Measurements from ENCODE around the gene H6PD. TPM values are rescaled to one million over a fixed set of nuclear protein-coding genes. Genes with fewer than 3 reads are reported as not detected.

Gene H6PD
- total RNA-seq, 1 experiment from 2014 or later = 16.7 TPM

DNA sequence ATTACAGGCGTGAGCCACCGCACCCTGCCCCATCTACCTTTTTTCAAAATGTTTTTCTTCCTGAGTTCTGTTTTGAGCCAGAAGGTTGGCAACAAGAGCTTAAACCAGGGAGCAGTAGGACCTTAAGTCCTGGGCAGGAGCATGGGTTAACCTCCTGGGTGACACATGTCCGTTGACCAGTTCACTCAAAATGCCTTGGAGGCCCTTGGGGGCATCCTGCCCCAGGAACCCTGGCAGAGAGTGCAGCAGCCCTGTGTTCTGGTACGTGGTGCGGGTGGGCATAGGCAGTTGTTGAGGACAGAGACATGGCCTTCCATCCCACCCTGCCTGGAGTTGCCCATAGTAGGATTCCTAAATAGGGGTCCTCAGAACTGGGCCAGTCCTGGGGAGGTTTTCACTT, 11.6 kb downstream of the H6PD start:
- no peak overlapping the region for H3K4me3 ChIP-seq
- no peak for DNase-seq
- H3K27me3 ChIP-seq = no peaks in the 10 kb centered on the region
- H3K9me3 ChIP-seq = no peaks in the 10 kb centered on the region
- no peaks in the 10 kb centered on the region; the same call in 1 of the 2 replicates for H3K36me3 ChIP-seq

DNA sequence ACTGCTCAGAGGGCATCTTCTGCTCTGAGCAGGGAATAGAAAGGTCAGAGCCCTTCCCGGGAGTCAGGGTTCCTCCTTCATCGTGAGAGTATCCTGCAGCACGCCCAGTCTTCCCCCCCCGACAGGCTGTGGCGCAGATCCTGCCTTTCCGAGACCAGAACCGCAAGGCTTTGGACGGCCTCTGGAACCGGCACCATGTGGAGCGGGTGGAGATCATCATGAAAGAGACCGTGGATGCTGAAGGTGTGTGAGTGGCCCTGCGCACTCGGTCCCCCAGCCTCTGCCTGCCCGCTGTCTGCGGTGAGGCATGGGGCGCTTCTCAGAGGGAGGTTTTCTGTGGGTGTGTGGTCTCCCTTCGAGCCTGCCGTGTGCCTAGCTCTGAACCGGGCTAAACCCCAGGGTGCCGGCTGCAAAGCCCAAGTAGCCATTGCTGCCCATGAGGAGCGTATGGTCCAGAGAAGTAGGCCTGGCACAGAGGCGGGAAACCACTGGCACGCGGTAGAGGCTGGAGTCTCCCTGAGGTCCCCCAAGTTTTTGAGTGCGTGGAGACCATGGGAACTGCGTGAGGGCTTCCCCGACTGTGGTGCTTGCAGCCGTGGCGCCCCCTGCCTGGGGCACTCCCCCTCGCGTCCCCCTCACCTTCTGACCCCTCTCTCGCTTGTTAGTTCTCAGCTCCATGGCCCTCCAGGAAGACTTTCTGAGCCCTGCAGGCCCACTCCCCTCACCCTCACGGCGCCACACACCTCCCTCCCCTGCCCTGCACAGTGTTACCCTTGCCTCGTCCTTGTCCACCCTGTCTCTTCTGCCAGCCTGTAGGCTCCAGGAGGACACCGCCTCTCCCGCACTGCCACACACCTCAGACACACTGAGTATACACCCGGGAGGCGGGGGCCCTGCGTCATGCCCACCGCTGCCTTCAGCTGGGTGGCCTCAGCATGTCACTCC, 12.5 kb downstream of the H6PD start:
- Histone ChIP-seq H3K36me3 (no peaks in the 10 kb centered on the region; the same call in 1 of the 2 replicates), H3K9me3 (no peaks in the 10 kb centered on the region), H3K27me3 (no peaks in the 10 kb centered on the region), H3K4me3 (no peak overlapping the region)
- DNase-seq = no peak

GRCh38 chr1:9247894-9248293, 13.3 kb downstream of the H6PD start:
- no peaks in the 10 kb centered on the region for H3K27me3 ChIP-seq
- H3K4me3 ChIP-seq = no peak overlapping the region
- H3K9me3 ChIP-seq = no peaks in the 10 kb centered on the region
- DNase-seq = no peak
- H3K36me3 ChIP-seq = no peaks in the 10 kb centered on the region; the same call in 1 of the 2 replicates

GRCh38 chr1:9248341-9249262, 14.0 kb downstream of the H6PD start:
- Histone ChIP-seq H3K4me3 (no peak overlapping the region), H3K27me3 (no peaks in the 10 kb centered on the region), H3K9me3 (no peaks in the 10 kb centered on the region), H3K36me3 (no peaks in the 10 kb centered on the region; the same call in 1 of the 2 replicates)
- no peak for DNase-seq

- Histone ChIP-seq H3K27me3 (no peaks in the 10 kb centered on the region), H3K4me3 (no peak overlapping the region), H3K36me3 (no peaks in the 10 kb centered on the region; the same call in 1 of the 2 replicates), H3K9me3 (no peaks in the 10 kb centered on the region)
- no peak for DNase-seq
Observed at GRCh38 chr1:9249263-9249533, 14.6 kb downstream of the H6PD start.

DNA sequence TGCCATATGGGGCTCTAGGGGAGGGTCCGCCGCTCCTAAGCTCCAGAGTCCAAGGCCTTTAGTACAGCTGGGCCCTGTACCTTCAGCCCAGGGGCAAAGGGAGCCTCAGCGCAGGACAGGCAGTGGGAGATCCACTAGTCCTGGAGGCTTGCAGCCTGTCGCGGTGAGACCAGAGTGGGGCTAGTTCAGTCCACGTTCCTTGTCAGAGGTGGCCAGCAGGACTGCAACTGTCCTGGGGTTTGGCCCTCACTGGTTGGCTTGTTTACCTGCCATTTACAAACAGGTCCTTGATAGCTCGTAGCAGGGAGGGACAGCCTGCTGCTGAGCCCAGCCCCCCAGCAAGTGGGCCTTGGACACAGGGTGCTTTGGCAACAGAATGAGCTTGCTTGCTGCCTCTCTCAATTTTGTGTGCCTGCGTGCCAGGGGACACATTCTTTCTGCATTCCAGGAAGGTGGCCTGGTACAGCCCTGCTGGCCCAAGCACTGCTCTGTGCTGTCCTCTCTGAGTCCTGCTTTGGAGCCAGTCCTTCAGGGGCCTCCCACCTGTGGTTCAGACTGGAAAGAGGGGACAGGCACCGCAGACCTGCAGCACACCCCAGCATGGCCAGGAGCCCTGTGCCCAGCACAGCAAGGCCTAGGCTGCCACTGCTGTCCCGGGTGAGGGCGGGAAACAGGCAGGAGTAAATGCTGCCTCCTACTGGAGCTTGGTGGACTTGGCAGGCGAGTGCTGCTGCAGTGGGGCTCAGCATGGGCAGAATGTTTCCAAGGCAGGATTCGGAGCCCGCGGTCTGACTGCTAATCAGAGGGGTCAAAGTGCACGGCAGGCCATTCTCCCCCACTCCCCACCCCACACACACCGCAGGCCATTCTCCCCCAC, 15.2 kb downstream of the H6PD start:
- no peaks in the 10 kb centered on the region for H3K27me3 ChIP-seq
- H3K36me3 ChIP-seq = no peaks in the 10 kb centered on the region
- DNase-seq = no peak
- no peak overlapping the region for H3K4me3 ChIP-seq
- no peaks in the 10 kb centered on the region for H3K9me3 ChIP-seq

- Histone ChIP-seq H3K27me3 (no peaks in the 10 kb centered on the region), H3K4me3 (no peak overlapping the region), H3K36me3 (no peaks in the 10 kb centered on the region), H3K9me3 (no peaks in the 10 kb centered on the region)
- DNase-seq = no peak
Observed at GRCh38 chr1:9250411-9251381, 16.1 kb downstream of the H6PD start.

DNA sequence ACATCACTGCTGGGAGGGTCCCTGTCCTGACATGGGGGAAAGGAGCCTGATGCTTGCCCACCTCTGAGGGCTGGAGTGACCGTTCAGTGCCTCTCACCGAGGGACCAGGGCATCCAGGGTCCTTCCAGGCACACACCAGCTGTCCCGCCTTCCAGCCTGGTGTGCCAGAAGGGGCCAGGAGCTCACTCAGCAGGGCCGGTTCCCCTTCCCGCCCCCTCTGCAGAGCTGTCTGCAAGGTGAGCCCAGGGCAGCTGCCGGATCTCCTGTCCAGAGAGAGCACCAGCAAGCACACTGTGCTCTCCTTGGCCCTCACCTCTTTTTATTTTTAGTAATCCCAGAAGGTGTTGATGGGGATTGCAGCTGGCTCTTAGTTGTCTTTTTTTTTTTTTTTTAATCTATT, 16.9 kb downstream of the H6PD start:
- no peak for DNase-seq
- Histone ChIP-seq H3K36me3 (no peaks in the 10 kb centered on the region), H3K9me3 (no peaks in the 10 kb centered on the region), H3K4me3 (no peak overlapping the region), H3K27me3 (no peaks in the 10 kb centered on the region)

- H3K4me3 ChIP-seq = no peak overlapping the region
- DNase-seq = no peak
Observed at GRCh38 chr1:9253004-9253403, 18.4 kb downstream of the H6PD start.

GRCh38 chr1:9253453-9254105, 19.0 kb downstream of the H6PD start:
- Histone ChIP-seq H3K36me3 (no peaks in the 10 kb centered on the region), H3K4me3 (no peak overlapping the region), H3K9me3 (no peaks in the 10 kb centered on the region; the same call in 1 of the 2 replicates), H3K27me3 (no peaks in the 10 kb centered on the region)
- no peak for DNase-seq

More at GRCh38 chr1:9253004-9253403, 18.4 kb downstream of the H6PD start:
- H3K27me3 ChIP-seq = no peaks in the 10 kb centered on the region
- H3K9me3 ChIP-seq = no peaks in the 10 kb centered on the region
- no peaks in the 10 kb centered on the region for H3K36me3 ChIP-seq

GRCh38 chr1:9256332-9256731, 21.8 kb downstream of the H6PD start:
- Histone ChIP-seq H3K27me3 (no peaks in the 10 kb centered on the region), H3K9me3 (no peaks in the 10 kb centered on the region; the same call in 1 of the 2 replicates), H3K36me3 (no peaks in the 10 kb centered on the region), H3K4me3 (no peak overlapping the region)
- DNase-seq = no peak

DNA sequence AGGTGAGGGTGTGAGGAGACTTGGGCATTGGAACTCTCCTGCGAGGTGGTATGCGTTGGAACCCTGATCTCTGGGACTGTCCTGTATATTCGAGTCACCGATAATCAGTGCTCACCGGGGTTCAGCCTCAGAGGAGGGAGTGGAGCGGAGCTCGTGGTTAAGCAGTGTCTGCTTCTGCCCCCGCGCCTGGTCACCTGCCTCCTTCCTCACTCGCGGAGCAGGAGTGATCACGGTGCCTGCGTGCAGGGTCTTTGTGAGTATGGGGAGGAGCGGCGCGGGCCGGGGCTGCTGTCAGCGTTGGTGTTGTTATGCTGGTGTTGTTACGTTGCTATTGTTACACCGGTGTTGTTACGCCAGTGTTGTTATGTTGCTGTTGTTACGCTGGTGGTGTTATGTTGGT, 23.3 kb downstream of the H6PD start:
- Histone ChIP-seq H3K4me3 (no peak overlapping the region), H3K27me3 (no peaks in the 10 kb centered on the region), H3K36me3 (no peaks in the 10 kb centered on the region), H3K9me3 (no peaks in the 10 kb centered on the region; the same call in 1 of the 2 replicates)
- no peak for DNase-seq

DNA sequence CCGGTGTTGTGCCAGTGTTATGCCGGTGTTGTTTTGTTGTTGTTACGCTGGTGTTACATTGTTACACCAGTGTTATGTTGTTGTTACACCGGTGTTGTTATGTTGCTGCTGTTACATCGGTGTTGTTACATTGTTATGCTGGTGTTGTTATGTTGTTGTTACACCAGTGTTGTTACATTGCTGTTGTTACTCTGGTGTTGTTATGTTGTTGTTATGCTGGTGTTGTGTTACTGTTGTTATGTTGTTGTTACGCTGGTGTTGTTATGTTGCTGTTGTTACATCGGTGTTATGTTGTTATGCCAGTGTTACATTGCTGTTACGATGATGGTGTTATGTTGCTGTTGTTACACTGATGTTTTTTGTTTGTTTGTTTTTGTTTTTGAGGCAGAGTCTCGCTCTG, 24.1 kb downstream of the H6PD start:
- H3K9me3 ChIP-seq = no peaks in the 10 kb centered on the region; the same call in 1 of the 2 replicates
- H3K27me3 ChIP-seq = no peaks in the 10 kb centered on the region
- H3K4me3 ChIP-seq = no peak overlapping the region
- DNase-seq = no peak
- no peaks in the 10 kb centered on the region for H3K36me3 ChIP-seq

GRCh38 chr1:9260059-9260766, 25.6 kb downstream of the H6PD start:
- H3K27me3 ChIP-seq = no peaks in the 10 kb centered on the region
- no peaks in the 10 kb centered on the region; the same call in 1 of the 2 replicates for H3K36me3 ChIP-seq
- no peak overlapping the region for H3K4me3 ChIP-seq
- DNase-seq = no peak
- no peaks in the 10 kb centered on the region; the same call in 1 of the 2 replicates for H3K9me3 ChIP-seq
